Testis (tissue), 3 donors: ENCODE results near the gene RNASE12. TPM values are rescaled to one million over a fixed set of nuclear protein-coding genes. Genes with fewer than 3 reads are reported as not detected.

ENCODE experiments used
- DNase-seq: peaks from one replicate; pipeline ENCODE4 v3.0.0-alpha.2; 2019
- H3K27ac ChIP-seq, 2 donors: fragments of 200-600 bp; sonication (generic); one replicate each; pipeline ENCODE4 v1.5.1; 2019
- H3K27me3 ChIP-seq: fragments of 200-600 bp; sonication (generic); one replicate; pipeline ENCODE4 v1.5.1; 2019
- H3K36me3 ChIP-seq: fragments of 200-600 bp; sonication (generic); one replicate; pipeline ENCODE4 v1.5.1; 2017; ENCODE audit warnings: low read depth; ENCODE audit errors: missing control alignments
- H3K4me1 ChIP-seq: fragments of 200-600 bp; sonication (generic); one replicate; pipeline ENCODE4 v1.5.1; 2019
- H3K4me3 ChIP-seq, 2 donors: fragments of 200-600 bp; sonication (generic); one replicate each; pipeline ENCODE4 v1.5.1; 2017 to 2019
- H3K9me3 ChIP-seq: fragments of 200-600 bp; sonication (generic); one replicate; pipeline ENCODE4 v1.5.1; 2017
- POLR2A ChIP-seq: fragments of 450-650 bp; IDR thresholded peaks from one replicate; pipeline ENCODE4 v1.6.1; 2017; ENCODE audit warnings: antibody characterized with exemption, mild to moderate bottlenecking, moderate library complexity
- WGBS, 2 donors: methylation state at CpG; one replicate each; pipeline ENCODE4 v1.1.5; 2018; 5-methylcytosine and 5-hydroxymethylcytosine counted together
- intact Hi-C: fragments of 100-400 bp; cut with DNase I; formaldehyde crosslinking; loops from one replicate; pipeline ENCODE4 v1.15.1; 2023; ENCODE audit warnings: low total_unique reads
- polyA plus RNA-seq: library from polyadenylated mRNA; stranded (reverse); fragments of 350-450 nt; fragmentation: Illumina TruSeq; extraction: RNeasy Lipid Tissue Mini Kit (QIAGEN cat#74804); gene quantifications from one replicate; pipeline ENCODE4 v1.2.3, GENCODE V29; 2014; ENCODE audit warnings: low read depth, low replicate concordance; ENCODE audit not compliant: insufficient read depth
- total RNA-seq, 2 donors: library from RNA; depleted of rRNA; stranded (reverse); fragments of >200 nt; gene quantifications; one replicate each; pipeline ENCODE4 v1.2.3, GENCODE V29; 2016
- TF ChIP-seq, protein P1 (sequence below), 3 experiments: fragments of 450-650 bp in 2 of 3; fragments of 200-600 bp in 1 of 3; sonication (generic) in 1 of 3; IDR thresholded peaks; one replicate each; pipeline ENCODE4 v1.5.1; 2016 to 2019; ENCODE audit warnings: antibody characterized with exemption in 3 of 3, mild to moderate bottlenecking in 2 of 3, moderate library complexity in 1 of 3

The RNASE12 gene
- total and polyA plus RNA-seq, 3 donors from 2014 or later: 1.3 TPM; not detected in 2

- peak overlapping the region; percentile 25 to 50 for H3K27ac ChIP-seq
- peaks cover 23% of the 10 kb centered on the region for H3K4me1 ChIP-seq
- WGBS, 2 donors: 5 to 14% methylated on average over 19 of the region's 19 CpGs
- H3K9me3 ChIP-seq: no peaks in the 10 kb centered on the region
- no peaks in the 10 kb centered on the region for H3K36me3 ChIP-seq
- intact Hi-C loops: no loop called here
- DNase-seq: peak; percentile 55
- H3K27me3 ChIP-seq: no peaks in the 10 kb centered on the region
- TF ChIP-seq, protein P1, sequence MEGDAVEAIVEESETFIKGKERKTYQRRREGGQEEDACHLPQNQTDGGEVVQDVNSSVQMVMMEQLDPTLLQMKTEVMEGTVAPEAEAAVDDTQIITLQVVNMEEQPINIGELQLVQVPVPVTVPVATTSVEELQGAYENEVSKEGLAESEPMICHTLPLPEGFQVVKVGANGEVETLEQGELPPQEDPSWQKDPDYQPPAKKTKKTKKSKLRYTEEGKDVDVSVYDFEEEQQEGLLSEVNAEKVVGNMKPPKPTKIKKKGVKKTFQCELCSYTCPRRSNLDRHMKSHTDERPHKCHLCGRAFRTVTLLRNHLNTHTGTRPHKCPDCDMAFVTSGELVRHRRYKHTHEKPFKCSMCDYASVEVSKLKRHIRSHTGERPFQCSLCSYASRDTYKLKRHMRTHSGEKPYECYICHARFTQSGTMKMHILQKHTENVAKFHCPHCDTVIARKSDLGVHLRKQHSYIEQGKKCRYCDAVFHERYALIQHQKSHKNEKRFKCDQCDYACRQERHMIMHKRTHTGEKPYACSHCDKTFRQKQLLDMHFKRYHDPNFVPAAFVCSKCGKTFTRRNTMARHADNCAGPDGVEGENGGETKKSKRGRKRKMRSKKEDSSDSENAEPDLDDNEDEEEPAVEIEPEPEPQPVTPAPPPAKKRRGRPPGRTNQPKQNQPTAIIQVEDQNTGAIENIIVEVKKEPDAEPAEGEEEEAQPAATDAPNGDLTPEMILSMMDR (IDR thresholded peaks at IDR 0.05): no peak
- no peak for TF ChIP-seq POLR2A
- peak overlapping the region; percentile 20 to 39 for H3K4me3 ChIP-seq
Measured at GRCh38 chr14:20631023-20631879, 40.1 kb upstream of the RNASE12 start.

- Histone ChIP-seq H3K9me3 (no peaks in the 10 kb centered on the region), H3K4me1 (peaks cover 26% of the 10 kb centered on the region), H3K27ac (peak overlapping the region; percentile 25 to 50), H3K36me3 (no peaks in the 10 kb centered on the region), H3K4me3 (peak overlapping the region; percentile 7 to 39), H3K27me3 (no peaks in the 10 kb centered on the region)
- 8 to 18% methylated on average over 23 of the region's 23 CpGs for WGBS, 2 donors
- intact Hi-C loops: no loop called here
- TF ChIP-seq POLR2A: no peak
- TF ChIP-seq, protein P1 (IDR thresholded peaks at IDR 0.05): no peak
- no peak for DNase-seq
Measured at GRCh38 chr14:20630340-20631022, 39.3 kb upstream of the RNASE12 start.

GRCh38 chr14:20628063-20628854 lies 37.1 kb upstream of the RNASE12 start:
- H3K27me3 ChIP-seq: no peaks in the 10 kb centered on the region
- no peak for TF ChIP-seq POLR2A
- TF ChIP-seq, protein P1 (IDR thresholded peaks at IDR 0.05): no peak
- no peak overlapping the region for H3K4me3 ChIP-seq
- DNase-seq: no peak
- intact Hi-C loops: no loop called here
- H3K27ac ChIP-seq: peak overlapping the region; percentile 8 to 48
- H3K36me3 ChIP-seq: no peaks in the 10 kb centered on the region
- H3K9me3 ChIP-seq: no peaks in the 10 kb centered on the region
- peaks cover 26% of the 10 kb centered on the region for H3K4me1 ChIP-seq
- 17 to 18% methylated on average over 10 of the region's 10 CpGs for WGBS, 2 donors

DNA sequence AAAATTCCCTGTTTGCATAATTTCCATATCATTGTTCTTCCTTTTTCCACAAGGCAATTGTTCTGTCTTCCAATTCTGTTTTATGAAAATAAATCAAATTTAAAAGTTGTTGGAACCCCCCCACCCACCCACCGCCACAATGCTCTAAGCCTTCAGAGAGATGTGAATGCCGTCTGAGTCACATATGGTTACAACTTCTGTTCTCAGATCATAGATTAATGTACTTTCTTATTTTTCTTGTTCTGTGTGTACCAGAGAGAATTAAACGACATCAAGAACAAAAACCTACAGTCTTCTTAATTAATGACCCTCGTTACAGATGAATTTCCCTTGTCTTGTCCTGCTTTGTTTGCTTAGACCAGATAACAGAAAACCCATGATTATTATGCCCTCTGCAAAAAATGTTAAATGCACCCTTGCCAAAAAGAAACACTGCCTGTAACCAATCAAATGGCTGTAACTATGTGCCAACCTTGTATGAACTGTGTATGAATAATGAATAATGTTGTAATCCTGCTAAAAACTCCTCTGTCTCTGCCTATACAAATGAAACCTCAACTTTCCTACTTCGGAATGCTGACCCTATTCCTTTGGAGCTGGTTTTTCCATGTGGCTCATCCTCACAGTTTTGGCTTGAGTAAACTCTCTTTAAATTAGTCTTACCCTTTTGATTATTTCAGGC lies 36.3 kb upstream of the RNASE12 start:
- no peaks in the 10 kb centered on the region for H3K9me3 ChIP-seq
- no peaks in the 10 kb centered on the region for H3K36me3 ChIP-seq
- H3K4me3 ChIP-seq: no peak overlapping the region
- H3K4me1 ChIP-seq: peaks cover 26% of the 10 kb centered on the region
- DNase-seq: no peak
- 34 to 39% methylated on average over 5 of the region's 5 CpGs for whole genome bisulfite sequencing, 2 donors
- no peaks in the 10 kb centered on the region for H3K27me3 ChIP-seq
- TF ChIP-seq, protein P1 (IDR thresholded peaks at IDR 0.05): no peak
- TF ChIP-seq POLR2A: no peak
- intact Hi-C loops: no loop called here
- peak overlapping the region; percentile 8 to 43 for H3K27ac ChIP-seq
